HT-29 (cell line): ENCODE measurements around the gene GAB1. TPM values are rescaled to one million over a fixed set of nuclear protein-coding genes. Genes with fewer than 3 reads are reported as not detected.

ENCODE experiments used
- DNase-seq: peaks from one replicate; pipeline ENCODE4 v3.0.0-alpha.2; 2015; ENCODE audit warnings: low spot score
- small RNA-seq: library from RNA; depleted of rRNA; stranded (forward); fragments of <200 nt; gene quantifications from one replicate; pipeline ENCODE3, GENCODE V24; 2014
- total RNA-seq: library from RNA; depleted of rRNA; stranded (reverse); fragments of >200 nt; shearing (Covaris generic); gene quantifications from 2 replicates; pipeline ENCODE4 v1.2.3, GENCODE V29; 2014; rRNA removed

The GAB1 gene
- total RNA-seq, 1 experiment from 2014 or later: 8.7 TPM

DNA sequence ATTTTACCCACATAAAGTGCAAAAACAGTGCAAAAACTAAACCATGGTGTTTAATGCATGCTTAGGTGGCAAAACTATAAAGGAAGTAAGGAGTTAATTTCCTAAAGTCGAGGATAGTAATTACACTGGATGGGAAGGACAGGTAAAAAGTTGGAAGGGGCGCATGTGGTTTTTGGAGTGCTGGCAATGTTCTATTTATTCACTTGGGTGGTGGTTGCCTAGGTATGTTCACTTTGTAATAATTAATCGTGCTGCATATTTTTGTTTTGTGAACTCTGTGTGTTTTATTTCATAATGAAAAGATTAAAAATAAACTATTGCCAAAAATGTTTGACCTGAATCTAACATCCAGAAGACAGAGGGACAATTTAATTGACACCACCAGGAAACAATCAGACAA lies 144.7 kb downstream of the GAB1 start:
- DNase-seq: no peak

DNA sequence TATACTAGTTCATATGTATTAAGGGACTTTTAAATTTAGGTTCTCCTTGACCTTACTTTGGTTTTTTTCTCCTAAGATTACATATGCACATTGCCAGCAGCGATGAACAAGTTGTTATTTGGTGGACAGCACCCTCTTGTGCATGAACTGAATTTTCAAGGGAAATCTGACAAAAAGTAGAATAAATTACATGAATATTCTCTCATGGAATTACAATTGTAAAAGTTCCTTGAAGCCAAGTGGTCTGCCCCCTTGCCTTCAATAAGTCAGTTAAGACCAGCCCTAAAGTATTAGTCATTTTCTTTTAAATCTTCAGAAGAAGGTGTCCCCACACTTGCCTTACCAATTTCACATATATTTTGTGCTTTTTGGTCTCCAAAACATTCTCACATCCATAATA lies 146.2 kb downstream of the GAB1 start:
- peak; percentile 49 for DNase-seq

DNA sequence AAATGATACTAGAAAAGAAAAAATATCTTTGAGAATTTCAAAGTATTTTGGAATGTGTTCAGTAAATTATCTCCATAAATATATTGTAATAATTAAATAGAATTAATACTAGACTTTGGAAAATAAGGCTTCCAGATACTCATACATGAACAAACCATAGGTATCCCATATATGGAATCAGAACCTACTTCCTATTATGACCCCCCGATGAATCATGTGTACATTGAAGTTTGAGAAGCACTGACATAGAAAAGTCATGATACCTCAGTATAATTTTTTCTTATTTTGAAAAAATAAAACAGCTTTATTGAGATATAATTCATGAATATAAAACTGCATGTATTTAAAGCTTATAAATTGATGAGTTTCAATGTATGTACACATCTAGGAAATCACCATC lies 149.6 kb downstream of the GAB1 start:
- DNase-seq: no peak

DNA sequence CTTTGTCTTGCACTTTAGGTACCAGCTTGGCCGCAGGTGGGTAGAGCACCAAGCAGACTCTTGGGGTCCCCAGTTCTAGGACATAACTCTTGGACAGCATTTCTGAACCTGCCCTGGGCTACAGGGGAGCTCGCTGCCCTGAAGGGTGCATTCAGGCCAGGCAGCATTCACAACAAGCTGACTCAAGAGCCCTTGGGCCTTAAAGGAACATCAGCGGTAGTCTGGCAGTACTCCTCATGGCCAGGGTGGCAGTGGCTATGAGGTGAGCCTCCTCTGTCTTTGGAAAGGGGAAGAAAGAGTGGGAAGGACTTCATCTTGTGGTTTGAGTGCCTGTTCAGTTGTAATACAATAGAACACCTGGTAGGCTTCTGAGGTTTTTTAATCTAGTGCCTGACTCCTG lies 152.0 kb downstream of the GAB1 start:
- DNase-seq: no peak

DNA sequence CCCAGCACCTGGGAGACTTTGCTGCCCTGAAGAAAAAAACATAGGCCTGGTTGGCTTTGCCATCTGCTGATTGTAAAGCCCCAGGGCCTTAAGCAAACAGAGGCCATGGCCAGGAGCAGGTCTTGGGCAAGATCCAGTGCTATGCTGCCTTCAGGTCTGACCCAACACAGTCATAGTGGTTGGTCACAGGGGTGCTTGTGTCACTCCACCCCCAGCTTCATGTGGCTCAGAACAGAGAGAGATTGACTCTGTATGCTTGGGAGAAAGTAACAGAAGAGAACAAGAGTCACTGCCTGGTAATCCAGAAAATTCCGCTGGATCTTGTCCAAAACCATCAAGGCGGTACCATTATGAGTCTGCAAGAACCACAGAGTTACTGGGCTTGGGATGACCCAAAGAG lies 152.4 kb downstream of the GAB1 start:
- no peak for DNase-seq

DNA sequence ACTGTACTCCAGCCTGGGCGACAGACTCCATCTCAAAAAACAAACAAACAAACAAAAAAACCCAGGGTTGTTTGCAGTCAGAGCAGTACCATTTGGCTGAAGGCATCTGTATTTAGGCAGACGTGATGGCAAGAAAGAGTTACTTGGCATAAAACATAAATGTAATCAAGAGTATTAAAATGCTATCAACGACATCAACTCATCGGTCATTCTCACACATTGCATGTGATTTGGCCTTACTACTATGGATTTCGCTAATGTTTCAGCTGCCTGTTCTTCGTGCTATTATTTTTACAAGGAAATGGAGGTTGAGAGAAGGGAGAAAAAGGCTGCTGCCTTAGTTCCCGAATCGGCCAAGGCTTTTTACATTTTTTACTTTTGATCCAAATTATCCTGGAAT lies 161.3 kb downstream of the GAB1 start:
- DNase-seq: no peak

DNA sequence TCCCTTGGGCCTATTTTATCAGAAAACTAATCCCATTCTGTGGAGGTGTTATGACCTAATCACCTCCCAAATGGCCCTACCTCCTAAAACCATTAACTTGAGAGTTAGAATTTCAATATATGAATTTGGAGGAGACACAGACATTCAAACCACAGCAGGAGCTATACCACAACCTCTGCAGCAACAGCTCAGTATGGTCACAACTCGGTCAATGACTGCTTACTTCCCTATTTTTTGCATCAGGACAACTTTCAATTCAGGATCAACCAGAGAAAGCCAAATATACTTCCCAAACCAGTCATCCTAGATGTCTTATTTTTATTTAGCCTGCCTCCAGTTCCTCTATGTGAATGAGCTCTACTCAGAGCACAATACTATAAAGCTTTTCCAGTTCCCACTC lies 165.6 kb downstream of the GAB1 start:
- DNase-seq: no peak

DNA sequence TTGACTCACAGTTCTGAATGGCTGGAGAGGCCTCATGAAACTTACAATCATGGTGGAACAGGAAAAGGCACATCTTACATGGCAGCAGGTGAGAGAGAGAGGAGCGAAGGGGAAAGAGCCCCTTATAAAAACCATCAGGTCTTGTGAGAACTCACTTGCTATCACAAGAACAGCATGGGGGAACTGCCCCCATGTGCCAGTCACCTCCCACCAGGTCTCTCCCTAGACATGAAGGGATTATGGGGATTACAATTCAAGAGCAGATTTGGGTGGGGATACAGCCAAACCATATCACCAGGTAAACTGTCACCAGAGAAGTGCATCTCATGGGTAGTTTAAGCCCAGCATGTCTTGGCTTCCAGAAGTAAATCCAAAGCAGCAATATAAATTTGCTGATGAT lies 169.4 kb downstream of the GAB1 start:
- no peak for DNase-seq

DNA sequence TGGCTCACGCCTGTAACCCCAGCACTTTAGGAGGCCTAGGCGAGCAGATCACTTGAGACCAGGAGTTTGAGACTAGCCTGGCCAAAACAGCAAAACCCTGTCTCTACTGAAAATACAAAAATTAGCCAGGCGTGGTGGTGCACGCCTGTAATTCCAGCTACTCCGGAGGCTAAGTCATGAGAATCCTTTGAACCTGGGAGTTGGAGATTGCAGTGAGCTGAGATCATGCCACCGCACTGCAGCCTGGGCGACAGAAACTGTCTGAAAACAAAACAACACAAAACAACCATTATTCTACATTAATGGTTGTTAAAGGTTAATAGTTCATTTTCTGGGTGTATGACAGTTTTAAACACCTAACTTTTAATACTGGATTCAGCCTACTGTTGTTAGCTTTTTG lies 175.2 kb downstream of the GAB1 start:
- no peak for DNase-seq

DNA sequence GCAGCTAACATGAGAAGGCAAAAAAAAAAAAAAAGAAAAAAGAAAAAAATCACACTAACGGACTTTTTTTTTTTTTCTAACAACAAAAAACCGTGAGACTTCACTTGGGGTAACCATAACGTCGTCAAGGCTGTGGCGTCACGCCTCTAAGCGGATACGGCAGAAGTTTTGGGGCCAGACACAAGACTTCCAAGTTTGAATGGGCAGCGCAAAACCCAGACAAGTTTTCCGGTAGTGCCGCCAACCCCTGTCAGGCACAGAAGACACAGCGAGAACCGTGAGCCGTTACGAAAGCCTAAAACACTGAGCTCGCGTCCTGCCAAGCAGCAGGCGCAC lies 176.3 kb downstream of the GAB1 start:
- no peak for DNase-seq

DNA sequence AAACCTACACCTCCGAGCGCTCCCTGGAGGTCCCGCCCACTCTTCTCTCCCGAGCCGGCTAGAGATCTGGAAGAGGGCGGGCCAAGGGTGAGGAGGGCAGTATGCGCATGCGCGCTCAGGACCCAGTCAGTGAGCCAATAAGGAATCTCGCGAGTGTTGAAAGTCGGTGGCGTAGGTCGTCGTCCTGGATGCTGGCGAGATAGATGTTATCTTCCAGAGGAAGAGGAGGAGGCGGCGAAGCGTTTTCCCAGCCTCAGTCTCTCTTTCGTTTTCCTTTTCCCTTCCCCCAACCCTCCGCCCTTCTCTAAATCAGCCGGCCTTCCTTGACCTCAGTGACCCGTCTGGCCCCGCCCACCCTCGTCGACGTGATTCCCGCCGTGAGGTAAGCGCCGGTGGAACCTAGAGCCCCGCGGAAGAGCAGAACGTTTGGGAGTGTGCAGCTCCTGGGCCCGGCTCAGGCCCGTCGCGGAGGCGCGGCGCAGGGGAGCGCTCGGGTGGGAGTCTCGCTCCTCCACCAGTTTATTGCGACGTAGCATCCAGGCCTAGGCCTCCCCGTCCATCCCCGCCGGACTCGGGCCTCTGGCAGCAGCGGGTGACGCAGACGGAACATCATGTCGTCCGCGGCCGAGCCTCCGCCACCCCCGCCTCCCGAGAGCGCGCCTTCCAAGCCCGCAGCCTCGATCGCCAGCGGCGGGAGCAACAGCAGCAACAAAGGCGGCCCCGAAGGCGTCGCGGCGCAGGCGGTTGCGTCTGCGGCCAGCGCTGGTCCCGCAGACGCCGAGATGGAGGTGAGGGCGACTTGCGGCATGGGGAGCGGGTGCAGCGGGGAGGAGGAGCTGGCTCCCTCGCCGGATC lies 176.9 kb downstream of the GAB1 start, which contains the start of gene SMARCA5:
SMARCA5 (plus strand) TSS at position 389 of the 855 bp plus-strand sequence; CDS start at position 612, 223 bp downstream.
- DNase-seq: peak; percentile 98

DNA sequence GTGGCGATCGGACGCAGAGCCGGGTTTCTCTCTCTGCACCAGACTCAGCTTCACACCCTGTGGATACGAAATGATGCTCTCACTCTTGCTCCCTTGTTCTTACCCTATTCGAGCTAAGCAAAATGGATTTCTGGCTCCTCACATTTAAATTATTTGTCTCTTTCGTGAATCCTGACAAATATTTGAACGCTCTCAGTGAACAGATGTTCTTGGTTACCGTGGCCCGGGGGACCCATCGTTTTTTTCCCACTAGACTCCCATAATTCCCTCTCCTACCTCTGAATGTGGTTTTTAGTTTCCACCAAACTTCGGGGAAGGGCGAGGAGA lies 177.5 kb downstream of the GAB1 start:
- peak; percentile 61 for DNase-seq

DNA sequence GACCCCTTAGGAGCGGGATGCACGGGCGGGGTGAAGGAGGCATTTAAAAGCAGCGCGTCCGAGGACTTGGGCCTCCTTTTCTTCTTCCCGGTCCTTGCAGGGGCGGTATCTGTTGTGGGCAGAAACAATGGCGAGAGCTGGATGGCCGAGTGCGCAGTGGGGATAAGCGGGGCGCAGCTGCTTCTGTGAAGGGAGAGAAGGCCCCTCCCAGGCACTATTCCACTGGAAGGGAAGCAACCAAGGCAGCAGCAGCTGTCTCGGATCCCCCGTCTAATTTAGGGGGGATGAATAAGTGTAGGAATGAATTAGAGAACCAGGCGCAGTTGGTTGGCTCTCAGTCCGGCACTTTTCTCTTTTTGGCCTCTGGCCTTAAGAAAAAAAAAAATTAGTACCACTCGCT lies 177.8 kb downstream of the GAB1 start:
- peak; percentile 56 for DNase-seq

DNA sequence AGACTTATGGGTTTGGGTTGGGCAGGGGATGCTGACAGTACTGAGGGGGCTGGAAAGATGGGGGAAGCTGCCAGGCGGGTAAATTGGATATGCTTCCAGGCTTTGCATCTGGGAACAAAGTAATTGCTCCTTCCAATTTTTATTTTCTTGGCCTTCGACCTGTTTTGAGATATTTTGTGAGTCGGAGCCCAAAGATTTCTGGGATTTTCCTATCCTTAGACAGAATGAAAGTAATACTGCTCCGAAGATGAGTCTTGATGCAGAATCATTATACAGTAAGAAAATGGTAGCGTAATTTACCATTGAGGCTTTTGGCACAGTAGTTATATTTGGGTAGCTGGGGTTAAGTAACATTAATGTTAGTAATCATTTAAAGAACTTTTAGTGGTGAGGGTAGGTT lies 178.2 kb downstream of the GAB1 start:
- no peak for DNase-seq

DNA sequence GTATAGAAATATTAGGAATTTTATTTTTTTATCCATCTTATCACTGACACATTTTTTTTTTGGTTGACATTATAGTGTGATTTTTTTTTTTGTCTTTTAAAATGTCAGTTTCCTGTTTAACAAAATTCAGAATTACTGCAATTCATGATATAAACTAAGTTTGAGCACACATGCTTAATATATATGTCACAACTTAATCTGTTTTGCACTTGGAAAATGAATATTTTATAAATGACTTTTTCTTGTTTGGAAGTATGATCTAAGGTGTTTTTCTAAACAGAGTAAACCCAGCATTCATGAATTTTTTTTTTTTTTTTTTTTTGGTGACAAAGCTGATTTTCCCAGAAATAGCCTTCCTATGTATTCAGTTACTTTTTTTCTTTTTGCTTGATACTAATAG lies 179.2 kb downstream of the GAB1 start:
- no peak for DNase-seq

DNA sequence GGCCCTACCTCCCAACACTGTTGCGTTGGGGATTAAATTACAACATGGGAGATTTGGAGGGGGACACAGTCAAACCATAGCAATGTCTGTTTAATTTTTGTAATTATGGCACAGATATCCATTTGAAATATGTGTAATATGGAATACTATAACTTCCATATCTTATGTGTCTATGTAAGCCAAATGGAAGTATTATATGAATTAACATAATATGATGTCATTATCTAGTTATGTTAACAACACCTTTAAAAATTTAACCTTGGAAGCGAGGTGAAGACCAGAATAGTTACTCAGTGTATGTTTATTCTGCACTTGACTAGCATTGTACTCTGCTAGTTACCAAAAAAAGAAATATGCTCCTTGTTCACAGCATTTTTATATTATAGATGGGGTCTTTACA lies 181.1 kb downstream of the GAB1 start:
- no peak for DNase-seq

Small RNA genes lying within 50 kb of the gene (small RNA-seq; reads per million reads assigned to genes)
- gene MIR3139 (not detected), gene RF00019 (not detected)

Other genes with a start within 250 kb of the GAB1 start
- 21.1 and 21.2 TPM in 2 replicates for gene USP38, start 152.0 kb upstream of the GAB1 start, total RNA-seq
- gene SMARCA5, start 176.8 kb downstream of the GAB1 start, total RNA-seq: 24.2 and 25.0 TPM in 2 replicates